ENCODE data around the gene DNAH17. TPM values are rescaled to one million over a fixed set of nuclear protein-coding genes. Genes with fewer than 3 reads are reported as not detected.
A peak's percentile ranks its signal among the peaks of the same experiment; 100 is the strongest.

Gene DNAH17
- total and polyA plus RNA-seq, 2 of the 13 experiments (the other 11 are each of a cell fraction or from before 2014, with no cell fraction given) = 0.86 to 1.6 TPM

GRCh38 chr17:78535273-78536197, 41.7 kb downstream of the DNAH17 start:
- in situ Hi-C loops (cut with HindIII; ENCODE audit: extremely low pct_ligation_motif_present, low pct_unique_long_range_greater_than_20kb) = no loop called here
- Histone ChIP-seq H3K36me3 (replicated peaks in 1 of 2; ENCODE audit: control insufficient read depth in 1 of 2, insufficient read depth in 2 of 2, low read length in 2 of 2) (no peaks in the 10 kb centered on the region), H4K20me1 (ENCODE audit: insufficient read depth, low read length) (no peaks in the 10 kb centered on the region), H3K4me3 (replicated peaks in 1 of 3; ENCODE audit: insufficient read depth in 1 of 3, low read depth in 2 of 3, low read length in 3 of 3) (no peak overlapping the region), H3K9me3 (ENCODE audit: low read length) (no peaks in the 10 kb centered on the region), H3K79me2 (ENCODE audit: insufficient read depth, low read length) (no peaks in the 10 kb centered on the region), H3K9ac (ENCODE audit: insufficient read depth, low read depth, low read length) (no peak overlapping the region), H3K4me2 (ENCODE audit: low read depth, low read length) (no peak overlapping the region), H3K27me3 (ENCODE audit: control insufficient read depth in 1 of 2, insufficient read depth in 2 of 2, low read length in 2 of 2) (no peaks in the 10 kb centered on the region), H3K27ac (ENCODE audit: extremely low read length, insufficient read depth, low read length) (no peak overlapping the region), H2AFZ (ENCODE audit: low read length) (no peak overlapping the region), H3K4me1 (ENCODE audit: insufficient read depth, low read length) (peaks cover 44% of the 10 kb centered on the region)
- DNase-seq (ENCODE audit: low spot score) (no peak), ATAC-seq (no peak), FAIRE-seq (no peak)
- no TSS peak for BruUV-seq (replicated peaks)
- intact Hi-C loops (cut with micrococcal nuclease; ENCODE audit: unreplicated experiment) = no loop called here
- 55% methylated on average over 19 of the region's 19 CpGs for WGBS (ENCODE audit: low lambda C conversion rate)
- ChIA-PET POLR2A (interaction anchor here (1.7 kb wide), 1 partner anchor 57 kb away, joined by 5 read pairs; no protein-coding TSS in a partner anchor), CTCF (ENCODE audit: low intra/inter-chr PET ratio, low total read pairs) (no interaction called here)
- TF ChIP-seq MTF1 (CRISPR knock-in tag; IDR thresholded peaks at IDR 0.05) = no peak
- TF ChIP-seq GFI1 (CRISPR knock-in tag; IDR thresholded peaks at IDR 0.05; ENCODE audit: borderline replicate concordance) = peak; percentile 39; the same call in 1 of the 2 replicates
- TF ChIP-seq FOXA1 (IDR thresholded peaks at IDR 0.05) = no peak
- peak; percentile 56 for TF ChIP-seq FOXA1 (CRISPR knock-in tag; IDR thresholded peaks at IDR 0.05)
- peak; percentile 45; the same call in 1 of the 2 replicates for TF ChIP-seq THRA (CRISPR knock-in tag; IDR thresholded peaks at IDR 0.05; ENCODE audit: borderline replicate concordance)
- peak; percentile 36; the same call in 1 of the 2 replicates for TF ChIP-seq ZNF460 (CRISPR knock-in tag; IDR thresholded peaks at IDR 0.05; ENCODE audit: borderline replicate concordance)
- TF ChIP-seq NR2F6 (IDR thresholded peaks at IDR 0.05) = no peak
- 0 out of 2 replicates have a peak, but pooled peaks have one; percentile 15 for TF ChIP-seq NR2F6 (CRISPR knock-in tag; IDR thresholded peaks at IDR 0.05)

Measured in HepG2 (cell line).